HepG2 (cell line): ENCODE measurements around the gene IKZF4. TPM values are rescaled to one million over a fixed set of nuclear protein-coding genes. Genes with fewer than 3 reads are reported as not detected.

Source experiments
- AFF4 ChIP-seq: sonication (generic); formaldehyde crosslinking; IDR thresholded peaks from 2 replicates; pipeline ENCODE4 v1.4.0; 2020; ENCODE audit warnings: missing genetic modification reagents
- ARID2 ChIP-seq: sonication (generic); formaldehyde crosslinking; IDR thresholded peaks from 2 replicates; pipeline ENCODE4 v1.8.1; 2022; ENCODE audit warnings: mild to moderate bottlenecking, missing genetic modification reagents, borderline replicate concordance
- ETV6 ChIP-seq: sonication (generic); formaldehyde crosslinking; conservative IDR thresholded peaks from 2 replicates; pipeline ENCODE4 v1.4.0; 2020; ENCODE audit warnings: missing genetic modification reagents
- FOXM1 ChIP-seq: sonication (generic); formaldehyde crosslinking; IDR thresholded peaks from 2 replicates; pipeline ENCODE4 v1.5.0; 2020; ENCODE audit warnings: missing genetic modification reagents
- FOXP1 ChIP-seq, 2 experiments: fragments of 450-650 bp in 1 of 2; IDR thresholded peaks; 2 replicates each; pipeline ENCODE4 v1.6.1; 2017 to 2018; ENCODE audit warnings: antibody characterized with exemption in 1 of 2
- GATAD2A ChIP-seq: IDR thresholded peaks from 2 replicates; pipeline ENCODE4 v1.6.1; 2016
- GZF1 ChIP-seq: sonication (generic); formaldehyde crosslinking; IDR thresholded peaks from 2 replicates; pipeline ENCODE4 v1.5.1; 2020; ENCODE audit warnings: mild to moderate bottlenecking, missing genetic modification reagents
- HNF1A ChIP-seq, 2 experiments: sonication (generic) in 1 of 2; formaldehyde crosslinking in 1 of 2; IDR thresholded peaks; 2 replicates each; pipeline versions ENCODE4 v1.4.0 to v1.6.1; 2016 to 2020; ENCODE audit warnings: borderline replicate concordance in 1 of 2, low read depth in 1 of 2, mild to moderate bottlenecking in 1 of 2, missing genetic modification reagents in 1 of 2
- MAFK ChIP-seq, 2 experiments: IDR thresholded peaks in 1 of 2; conservative IDR thresholded peaks in 1 of 2; 2 replicates each; pipeline ENCODE4 v1.6.1; 2011; ENCODE audit warnings: improper control_type of control experiment in 2 of 2, low read length in 2 of 2
- POLR2AphosphoS2 ChIP-seq: IDR thresholded peaks from 2 replicates; pipeline ENCODE4 v1.6.1; 2011; ENCODE audit warnings: low read depth, low read length, improper control_type of control experiment
- SIX1 ChIP-seq: sonication (generic); formaldehyde crosslinking; IDR thresholded peaks from 2 replicates; pipeline ENCODE4 v1.4.0; 2020; ENCODE audit warnings: missing genetic modification reagents, borderline replicate concordance
- SNAPC2 ChIP-seq: sonication (generic); formaldehyde crosslinking; IDR thresholded peaks from 2 replicates; pipeline ENCODE4 v1.8.1; 2022; ENCODE audit warnings: mild to moderate bottlenecking, missing genetic modification reagents
- THYN1 ChIP-seq: sonication (generic); formaldehyde crosslinking; IDR thresholded peaks from 2 replicates; pipeline ENCODE4 v1.8.1; 2023; ENCODE audit warnings: low read depth, mild to moderate bottlenecking, moderate library complexity, missing genetic modification reagents, borderline replicate concordance
- U2AF2 ChIP-seq: fragments of 200-400 bp; formaldehyde crosslinking; IDR thresholded peaks from 2 replicates; pipeline ENCODE4 v1.6.1; 2017; ENCODE audit warnings: low read depth, mild to moderate bottlenecking, low read length
- ZNF12 ChIP-seq: sonication (generic); formaldehyde crosslinking; IDR thresholded peaks from 2 replicates; pipeline ENCODE4 v1.5.0; 2020; ENCODE audit warnings: missing genetic modification reagents
- ZNF350 ChIP-seq: sonication (generic); formaldehyde crosslinking; IDR thresholded peaks from 2 replicates; pipeline ENCODE4 v1.4.0; 2020; ENCODE audit warnings: mild to moderate bottlenecking, low read depth, missing genetic modification reagents, borderline replicate concordance
- ZNF563 ChIP-seq: sonication (generic); formaldehyde crosslinking; IDR thresholded peaks from 2 replicates; pipeline ENCODE4 v1.8.0; 2022; ENCODE audit warnings: mild to moderate bottlenecking, moderate library complexity, missing genetic modification reagents
- ZNF567 ChIP-seq: sonication (generic); formaldehyde crosslinking; IDR thresholded peaks from 2 replicates; pipeline ENCODE4 v1.8.1; 2023; ENCODE audit warnings: mild to moderate bottlenecking, missing genetic modification reagents, borderline replicate concordance
- ZNF672 ChIP-seq: sonication (generic); formaldehyde crosslinking; IDR thresholded peaks from 2 replicates; pipeline ENCODE4 v1.8.1; 2022; ENCODE audit warnings: missing genetic modification reagents
- ZNF678 ChIP-seq: sonication (generic); formaldehyde crosslinking; IDR thresholded peaks from 2 replicates; pipeline ENCODE4 v1.4.0; 2020; ENCODE audit warnings: mild to moderate bottlenecking, missing genetic modification reagents
- polyA plus RNA-seq, 8 experiments: library from polyadenylated mRNA; depleted of rRNA in 3 of 8; stranded (reverse) in 7 of 8; unstranded in 1 of 8; fragments of >200 nt; fragmentation: Illumina TruSeq in 4 of 8; extraction: Trizol in 4 of 8; gene quantifications; 2 replicates each; pipeline versions ENCODE4 v1.2.1 to v1.2.3, GENCODE V29; 2011 to 2016; ENCODE audit warnings: low read depth in 4 of 8, missing spikeins in 1 of 8, mixed read lengths in 1 of 8; ENCODE audit not compliant: insufficient read depth in 1 of 8
- total RNA-seq, 5 experiments: library from RNA; depleted of rRNA; stranded (reverse); fragments of >200 nt; fragmentation: Illumina TruSeq; extraction: Trizol; gene quantifications; 2 replicates each; pipeline ENCODE4 v1.2.3, GENCODE V29; 2016; ENCODE audit warnings: low read depth in 1 of 5
- TF ChIP-seq, protein P1 (sequence below): sonication (generic); formaldehyde crosslinking; IDR thresholded peaks from 2 replicates; pipeline ENCODE4 v1.4.0; 2020; ENCODE audit warnings: mild to moderate bottlenecking, missing genetic modification reagents

The IKZF4 gene
- total and polyA plus RNA-seq, 2 of the 13 experiments (the other 11 are each of a cell fraction or from before 2014, with no cell fraction given): 0.58 to 2.2 TPM

GRCh38 chr12:55996715-55997534 is 23.9 kb upstream of the IKZF4 start, which contains the start of gene SUOX (continued):
- TF ChIP-seq ETV6 (CRISPR knock-in tag) (no peak), ZNF12 (CRISPR knock-in tag) (0 out of 2 replicates have a peak, but pooled peaks have one; percentile 27), POLR2AphosphoS2 (no peak), MAFK (conservative IDR thresholded peaks at IDR 0.05 in 1 of 2, IDR thresholded peaks at IDR 0.05 in 1 of 2; ENCODE audit: low read length in 2 of 2) (no peak), ARID2 (CRISPR knock-in tag) (0 out of 2 replicates have a peak, but pooled peaks have one; percentile 44), GATAD2A (CRISPR knock-in tag) (peak; percentile 17; the same call in 1 of the 2 replicates), HNF1A (IDR thresholded peaks at IDR 0.05; ENCODE audit: low read depth) (peak; percentile 36; the same call in 1 of the 2 replicates), HNF1A (CRISPR knock-in tag; IDR thresholded peaks at IDR 0.05; ENCODE audit: borderline replicate concordance) (no peak), ZNF563 (CRISPR knock-in tag) (0 out of 2 replicates have a peak, but pooled peaks have one; percentile 49), ZNF678 (CRISPR knock-in tag) (no peak; the same call in 1 of the 2 replicates), U2AF2 (no peak), SNAPC2 (CRISPR knock-in tag) (peak; percentile 69; the same call in 1 of the 2 replicates), ZNF350 (no peak), THYN1 (no peak), SIX1 (CRISPR knock-in tag) (no peak), ZNF567 (CRISPR knock-in tag) (0 out of 2 replicates have a peak, but pooled peaks have one; percentile 11), ZNF672 (CRISPR knock-in tag) (no peak), GZF1 (no peak), AFF4 (CRISPR knock-in tag) (0 out of 2 replicates have a peak, but pooled peaks have one; percentile 29), FOXM1 (CRISPR knock-in tag) (no peak), FOXP1 (IDR thresholded peaks at IDR 0.05) (no peak), FOXP1 (CRISPR knock-in tag; IDR thresholded peaks at IDR 0.05) (no peak)
- TF ChIP-seq, protein P1, sequence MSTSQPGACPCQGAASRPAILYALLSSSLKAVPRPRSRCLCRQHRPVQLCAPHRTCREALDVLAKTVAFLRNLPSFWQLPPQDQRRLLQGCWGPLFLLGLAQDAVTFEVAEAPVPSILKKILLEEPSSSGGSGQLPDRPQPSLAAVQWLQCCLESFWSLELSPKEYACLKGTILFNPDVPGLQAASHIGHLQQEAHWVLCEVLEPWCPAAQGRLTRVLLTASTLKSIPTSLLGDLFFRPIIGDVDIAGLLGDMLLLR (CRISPR knock-in tag): no peak
